Fibroblast of skin of back (primary cell): ENCODE results near the gene SNX9.

Source experiments
- DNase-seq: peaks from one replicate; pipeline ENCODE4 v3.0.0-alpha.2; 2013

The SNX9 gene

GRCh38 chr6:157804448-157805327 is 18.4 kb upstream of the SNX9 start:
- no peak for DNase-seq

GRCh38 chr6:157806131-157806855 is 16.8 kb upstream of the SNX9 start:
- no peak for DNase-seq

- DNase-seq, result no peak
Observed at GRCh38 chr6:157806856-157807215, 16.2 kb upstream of the SNX9 start.

- DNase-seq, result no peak
Observed at GRCh38 chr6:157808405-157808950, 14.6 kb upstream of the SNX9 start.

GRCh38 chr6:157809613-157810012 is 13.4 kb upstream of the SNX9 start:
- no peak for DNase-seq

- DNase-seq, result no peak
Observed at GRCh38 chr6:157811137-157811475, 11.9 kb upstream of the SNX9 start.

- DNase-seq, result no peak
Observed at GRCh38 chr6:157811476-157812173, 11.4 kb upstream of the SNX9 start.

- no peak for DNase-seq
Observed at GRCh38 chr6:157812425-157813171, 10.4 kb upstream of the SNX9 start.

GRCh38 chr6:157813191-157813590 is 9.9 kb upstream of the SNX9 start:
- no peak for DNase-seq

GRCh38 chr6:157813750-157814455 is 9.1 kb upstream of the SNX9 start:
- DNase-seq, result peak; percentile 84

- DNase-seq, result no peak
Observed at GRCh38 chr6:157814883-157815282, 8.2 kb upstream of the SNX9 start.

GRCh38 chr6:157821342-157822033 is 1.6 kb upstream of the SNX9 start:
- peak; percentile 59 for DNase-seq

GRCh38 chr6:157822245-157823000 is 623 bp upstream of the SNX9 start:
- DNase-seq, result peak; percentile 29

- peak; percentile 60 for DNase-seq
Observed at GRCh38 chr6:157823528-157824370, 703 bp downstream of the SNX9 start.

GRCh38 chr6:157825243-157825904 is 2.3 kb downstream of the SNX9 start:
- peak; percentile 83 for DNase-seq

GRCh38 chr6:157830354-157831017 is 7.4 kb downstream of the SNX9 start:
- DNase-seq, result no peak

GRCh38 chr6:157831018-157831369 is 7.9 kb downstream of the SNX9 start:
- no peak for DNase-seq
